GM18517 (cell line): ENCODE results near the gene TLL1.

Experiments used
- ATAC-seq: cut with Tn5 transposase; IDR thresholded peaks from one replicate; pipeline ENCODE4 v1.9.1; 2021; ENCODE audit warnings: mild to moderate bottlenecking, moderate library complexity; ENCODE audit not compliant: unreplicated experiment

The TLL1 gene

GRCh38 chr4:166140951-166141350 is 267.9 kb downstream of the TLL1 start:
- no peak for ATAC-seq

GRCh38 chr4:166143227-166143626 is 270.2 kb downstream of the TLL1 start:
- no peak for ATAC-seq

GRCh38 chr4:166144607-166145006 is 271.6 kb downstream of the TLL1 start:
- ATAC-seq: no peak

GRCh38 chr4:166146806-166147540 is 273.9 kb downstream of the TLL1 start:
- ATAC-seq: no peak
